NCI-H82 (cell line): Measurements from ENCODE around the gene EIF2B4.
"Not testable (repeated sequence)": the region's sequence is repeated elsewhere in the genome, so short reads cannot be mapped to it uniquely, and the experiment has no call there.

Source experiments
- DNase-seq: peaks from one replicate; lab custom pipeline; 2025; lab: John Stamatoyannopoulos, UW

EIF2B4 gene

DNA sequence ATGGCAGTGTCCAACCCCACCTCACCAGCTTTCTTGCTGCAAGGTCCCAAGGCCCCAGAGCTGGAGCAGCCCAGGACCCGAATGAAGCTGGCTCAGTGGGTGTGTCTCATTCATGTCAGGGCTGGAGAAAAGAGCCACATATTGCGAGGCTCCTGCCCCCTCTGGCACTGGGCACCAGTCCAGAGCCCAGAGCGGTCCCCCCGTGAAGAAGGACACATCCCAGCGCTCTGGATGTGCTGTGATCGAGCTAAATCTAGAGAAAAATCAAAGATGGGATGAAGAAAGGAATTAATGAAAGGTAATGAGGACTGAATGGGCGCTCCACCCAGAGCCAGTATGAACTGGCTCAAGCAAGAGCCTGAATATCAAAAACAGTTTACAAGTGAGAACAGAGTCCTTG lies 34.0 kb downstream of the EIF2B4 start:
- DNase-seq, result no peak

DNA sequence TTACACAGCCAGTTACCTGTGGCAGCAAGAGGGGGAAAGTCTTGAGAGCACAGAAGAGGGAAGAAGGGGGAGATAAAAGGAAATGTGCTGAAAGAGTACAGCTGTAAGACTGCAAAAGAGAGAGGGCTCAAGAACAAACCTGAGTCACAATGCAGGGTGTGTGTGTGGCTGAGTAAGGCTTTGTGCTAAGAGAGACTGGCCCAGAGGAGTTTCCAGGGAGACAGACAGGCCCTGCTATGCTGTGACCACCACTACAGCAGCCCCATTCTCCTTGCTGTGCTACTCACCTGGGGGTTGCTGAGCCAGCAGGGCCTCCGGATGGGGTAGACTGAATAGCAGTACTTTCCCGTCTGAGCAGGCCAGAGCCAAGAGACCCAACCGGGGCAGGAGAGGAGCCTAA lies 34.8 kb downstream of the EIF2B4 start:
- DNase-seq, result no peak

DNA sequence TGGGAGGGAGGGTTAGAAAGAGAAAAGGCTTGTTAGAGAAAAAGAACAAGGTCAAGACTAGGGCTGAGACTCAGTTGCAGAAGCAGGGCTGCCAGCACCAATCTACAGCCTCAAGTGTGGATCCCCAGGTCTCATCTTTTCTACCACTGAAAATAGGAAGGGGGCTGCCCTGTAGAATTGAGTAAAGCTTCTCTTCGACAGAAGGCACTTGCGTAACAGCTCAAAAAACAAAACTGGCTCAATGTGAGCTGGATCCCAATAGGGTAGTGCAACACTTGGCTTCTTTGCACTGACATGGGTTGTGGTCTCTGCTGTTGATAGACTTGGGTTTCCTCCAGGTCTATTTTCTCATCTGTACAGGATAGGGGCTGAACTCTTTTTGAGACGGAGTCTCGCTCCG lies 45.4 kb downstream of the EIF2B4 start:
- DNase-seq, result no peak

GRCh38 chr2:27323596-27324285 lies 46.4 kb downstream of the EIF2B4 start:
- DNase-seq, result peak; percentile 41

- peak; percentile 97 for DNase-seq
Observed at GRCh38 chr2:27322766-27323595, 47.2 kb downstream of the EIF2B4 start, which contains the start of gene MPV17. Gene MPV17 (minus strand): TSS chr2:27323097. CDS start chr2:27322517, 580 bp downstream.

DNA sequence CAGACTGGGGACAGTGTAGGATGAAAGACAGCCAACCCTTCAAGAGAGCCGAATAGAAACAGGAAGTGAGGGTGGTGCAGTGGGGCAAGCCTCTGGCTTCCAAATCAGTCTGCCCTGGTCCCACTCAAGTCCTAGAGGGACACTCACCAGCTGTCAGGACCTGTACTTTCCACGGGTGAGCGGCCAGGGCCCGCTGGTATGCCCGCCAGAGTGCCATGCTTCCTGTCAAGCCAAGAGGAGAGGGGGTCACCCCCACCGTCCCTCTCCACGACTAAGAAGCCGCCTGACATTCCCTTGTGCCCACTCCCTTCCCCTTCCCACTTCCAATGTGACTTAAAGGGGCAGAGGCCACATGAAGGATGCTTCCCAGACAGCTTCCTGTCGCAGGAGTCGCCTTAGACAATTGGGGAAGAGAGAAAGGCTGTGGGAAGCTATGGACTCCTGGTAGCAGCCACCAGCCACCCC lies 47.8 kb downstream of the EIF2B4 start:
- DNase-seq, result peak; percentile 55

DNA sequence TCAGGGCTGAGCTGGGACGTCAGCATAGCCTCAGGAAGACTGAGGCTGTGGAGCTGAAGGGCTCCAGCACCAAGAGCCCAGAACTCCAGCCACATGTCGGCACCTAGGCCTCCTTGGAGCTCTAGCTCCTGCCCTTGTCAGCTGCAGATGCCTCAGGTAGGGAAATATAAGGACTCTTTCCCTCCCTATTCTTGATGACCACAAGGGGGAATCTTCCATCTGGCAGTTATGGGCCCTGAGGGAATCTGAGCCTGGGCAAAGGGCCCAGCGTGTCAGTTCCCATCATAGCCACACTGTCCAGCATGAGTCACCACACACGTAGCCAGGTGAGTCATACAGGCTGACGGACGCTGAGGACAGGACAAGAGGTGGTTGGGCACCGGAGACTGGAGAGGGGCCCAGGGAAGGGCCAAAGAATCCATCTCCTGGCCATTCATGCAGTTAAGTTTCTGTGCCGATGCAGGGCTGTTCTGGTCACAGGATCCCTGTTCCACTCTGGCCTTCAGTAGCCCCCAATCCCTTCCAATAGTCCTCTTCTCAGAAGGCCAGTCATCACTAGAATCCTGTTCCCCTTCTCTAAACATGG lies 49.1 kb downstream of the EIF2B4 start:
- peak; percentile 72 for DNase-seq

DNA sequence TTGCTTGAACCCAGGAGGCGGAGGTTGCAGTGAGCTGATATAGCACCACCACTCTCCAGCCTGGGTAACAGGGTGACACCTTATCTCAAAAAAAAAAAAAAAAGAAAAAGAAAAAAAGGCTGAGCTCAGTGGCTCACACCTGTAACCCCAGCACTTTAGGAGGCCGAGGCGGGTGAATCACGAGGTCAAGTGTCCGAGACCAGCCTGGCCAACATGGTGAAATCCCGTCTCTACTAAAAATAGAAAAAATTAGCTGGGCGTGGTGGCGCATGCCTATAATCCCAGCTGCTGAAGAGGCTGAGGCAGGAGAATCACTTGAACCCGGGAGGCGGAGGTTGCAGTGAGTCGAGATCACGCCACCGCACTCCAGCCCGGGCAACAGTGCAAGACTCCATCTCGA lies 50.3 kb downstream of the EIF2B4 start:
- not testable (repeated sequence) for DNase-seq

GRCh38 chr2:27316655-27317412 lies 53.3 kb downstream of the EIF2B4 start:
- peak; percentile 29 for DNase-seq

- no peak for DNase-seq
Observed at GRCh38 chr2:27315122-27315521, 55.0 kb downstream of the EIF2B4 start.

DNA sequence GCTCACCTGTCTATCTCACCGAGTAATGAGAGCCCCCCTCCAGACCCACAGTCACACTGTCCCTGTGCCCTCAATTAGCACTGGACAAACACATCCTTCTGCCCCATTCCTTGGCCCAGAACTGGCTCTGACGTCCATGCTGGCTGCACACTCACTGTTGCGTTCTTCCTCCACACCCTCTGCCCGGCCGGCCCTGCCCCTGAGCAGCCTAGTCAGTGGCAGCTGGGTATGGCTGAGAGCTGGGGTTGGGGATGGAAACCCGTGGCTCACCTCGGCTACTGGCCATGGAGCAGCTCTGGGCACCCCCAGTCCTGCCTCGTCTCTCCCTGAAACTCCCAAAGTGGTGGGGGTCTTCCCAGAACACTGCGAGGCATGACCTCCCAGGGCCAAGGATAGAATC lies 55.4 kb downstream of the EIF2B4 start:
- DNase-seq, result no peak
